ENCODE results near the gene TMEM131.
A peak's percentile ranks its signal among the peaks of the same experiment; 100 is the strongest.

Gene TMEM131

GRCh38 chr2:97792416-97792815 is 203.3 kb downstream of the TMEM131 start:
- no peaks in the 10 kb centered on the region for H4K20me1 ChIP-seq (ENCODE audit: insufficient read depth, low read length)

GRCh38 chr2:97788986-97789644 is 206.6 kb downstream of the TMEM131 start:
- H3K4me2 ChIP-seq (ENCODE audit: insufficient read depth, low read length): no peak overlapping the region
- TF ChIP-seq CTCF (IDR thresholded peaks at IDR 0.05; ENCODE audit: borderline replicate concordance, extremely low read depth, low read length, poor library complexity, severe bottlenecking) (no peak), EZH2 (IDR thresholded peaks at IDR 0.05; ENCODE audit: borderline replicate concordance, low read depth, low read length, severe bottlenecking) (no peak)
- peak; percentile 12 for DNase-seq

More at GRCh38 chr2:97792416-97792815, 203.3 kb downstream of the TMEM131 start:
- DNase-seq (no peak), ATAC-seq (ENCODE audit: insufficient read depth, low read depth) (no peak)
- Histone ChIP-seq H2AFZ (ENCODE audit: low read depth, low read length) (no peak overlapping the region), H3K27ac (ENCODE audit: low read length) (no peak overlapping the region), H3K36me3 (ENCODE audit: insufficient read depth, low read length) (peaks cover 25% of the 10 kb centered on the region), H3K4me1 (ENCODE audit: insufficient read depth, low read length) (no peaks in the 10 kb centered on the region), H3K4me3 (ENCODE audit: low read depth in 1 of 2, low read length in 2 of 2) (no peak overlapping the region), H3K4me2 (ENCODE audit: insufficient read depth, low read length) (no peak overlapping the region), H3K9me3 (ENCODE audit: insufficient read depth, low read length, severe bottlenecking) (no peaks in the 10 kb centered on the region), H3K27me3 (ENCODE audit: insufficient read depth, low read length, poor library complexity) (no peaks in the 10 kb centered on the region), H3K79me2 (ENCODE audit: insufficient read depth, low read length) (no peaks in the 10 kb centered on the region), H3K9ac (ENCODE audit: low read depth, low read length) (no peak overlapping the region)
- TF ChIP-seq EZH2 (IDR thresholded peaks at IDR 0.05; ENCODE audit: borderline replicate concordance, low read depth, low read length, severe bottlenecking) (no peak), CTCF (IDR thresholded peaks at IDR 0.05; ENCODE audit: borderline replicate concordance, extremely low read depth, low read length, poor library complexity, severe bottlenecking) (no peak)

GRCh38 chr2:97785818-97786217 is 209.9 kb downstream of the TMEM131 start:
- no peak overlapping the region for H3K4me3 ChIP-seq (ENCODE audit: low read depth in 1 of 2, low read length in 2 of 2)
- ATAC-seq (ENCODE audit: insufficient read depth, low read depth) (no peak), DNase-seq (no peak)
- no peak overlapping the region for H2AFZ ChIP-seq (ENCODE audit: low read depth, low read length)
- TF ChIP-seq CTCF (IDR thresholded peaks at IDR 0.05; ENCODE audit: borderline replicate concordance, extremely low read depth, low read length, poor library complexity, severe bottlenecking): no peak
- TF ChIP-seq EZH2 (IDR thresholded peaks at IDR 0.05; ENCODE audit: borderline replicate concordance, low read depth, low read length, severe bottlenecking): no peak
- H4K20me1 ChIP-seq (ENCODE audit: insufficient read depth, low read length): 0 out of 2 replicates have a peak, but pooled peaks cover 3% of the 10 kb centered on the region
- H3K9ac ChIP-seq (ENCODE audit: low read depth, low read length): no peak overlapping the region
- no peaks in the 10 kb centered on the region for H3K9me3 ChIP-seq (ENCODE audit: insufficient read depth, low read length, severe bottlenecking)
- no peak overlapping the region for H3K27ac ChIP-seq (ENCODE audit: low read length)
- H3K4me2 ChIP-seq (ENCODE audit: insufficient read depth, low read length): no peak overlapping the region
- H3K79me2 ChIP-seq (ENCODE audit: insufficient read depth, low read length): no peaks in the 10 kb centered on the region
- no peaks in the 10 kb centered on the region for H3K4me1 ChIP-seq (ENCODE audit: insufficient read depth, low read length)
- H3K27me3 ChIP-seq (ENCODE audit: insufficient read depth, low read length, poor library complexity): no peaks in the 10 kb centered on the region
- H3K36me3 ChIP-seq (ENCODE audit: insufficient read depth, low read length): peaks cover 17% of the 10 kb centered on the region

More at GRCh38 chr2:97788986-97789644, 206.6 kb downstream of the TMEM131 start:
- no peak overlapping the region for H3K9ac ChIP-seq (ENCODE audit: low read depth, low read length)
- peaks cover 28% of the 10 kb centered on the region for H3K36me3 ChIP-seq (ENCODE audit: insufficient read depth, low read length)
- H3K9me3 ChIP-seq (ENCODE audit: insufficient read depth, low read length, severe bottlenecking): no peaks in the 10 kb centered on the region
- no peaks in the 10 kb centered on the region for H3K27me3 ChIP-seq (ENCODE audit: insufficient read depth, low read length, poor library complexity)
- no peaks in the 10 kb centered on the region for H3K4me1 ChIP-seq (ENCODE audit: insufficient read depth, low read length)
- peak; percentile 80 for ATAC-seq (ENCODE audit: insufficient read depth, low read depth)
- H3K79me2 ChIP-seq (ENCODE audit: insufficient read depth, low read length): no peaks in the 10 kb centered on the region
- H2AFZ ChIP-seq (ENCODE audit: low read depth, low read length): no peak overlapping the region
- peak overlapping the region; percentile 21; the same call in 1 of the 2 replicates for H3K27ac ChIP-seq (ENCODE audit: low read length)
- H4K20me1 ChIP-seq (ENCODE audit: insufficient read depth, low read length): no peaks in the 10 kb centered on the region
- H3K4me3 ChIP-seq (ENCODE audit: low read depth in 1 of 2, low read length in 2 of 2): no peak overlapping the region

All from DND-41 (cell line).